Coronary artery (tissue), 2 donors: Measurements from ENCODE around the gene GAS1.

Experiments
- DNase-seq: peaks from one replicate; pipeline ENCODE4 v3.0.0-alpha.2; 2017; ENCODE audit warnings: low spot score
- H3K27ac ChIP-seq, 2 donors: fragments of 200-600 bp; sonication (generic); one replicate each; pipeline ENCODE4 v1.5.1; 2016 to 2019
- H3K4me3 ChIP-seq: fragments of 200-600 bp; sonication (generic); 2 replicates; pipeline ENCODE4 v1.5.1; 2016; ENCODE audit warnings: mild to moderate bottlenecking, moderate library complexity
- TF ChIP-seq, protein P1 (sequence below): fragments of 200-600 bp; sonication (generic); IDR thresholded peaks from one replicate; pipeline ENCODE4 v1.5.1; 2019; ENCODE audit warnings: antibody characterized with exemption

GAS1 gene

GRCh38 chr9:86966852-86967511 is 19.7 kb upstream of the GAS1 start:
- DNase-seq, result no peak
- H3K4me3 ChIP-seq, result no peak overlapping the region
- peak overlapping the region in 1 of 2 donors; percentile 37 for H3K27ac ChIP-seq
- TF ChIP-seq, protein P1, sequence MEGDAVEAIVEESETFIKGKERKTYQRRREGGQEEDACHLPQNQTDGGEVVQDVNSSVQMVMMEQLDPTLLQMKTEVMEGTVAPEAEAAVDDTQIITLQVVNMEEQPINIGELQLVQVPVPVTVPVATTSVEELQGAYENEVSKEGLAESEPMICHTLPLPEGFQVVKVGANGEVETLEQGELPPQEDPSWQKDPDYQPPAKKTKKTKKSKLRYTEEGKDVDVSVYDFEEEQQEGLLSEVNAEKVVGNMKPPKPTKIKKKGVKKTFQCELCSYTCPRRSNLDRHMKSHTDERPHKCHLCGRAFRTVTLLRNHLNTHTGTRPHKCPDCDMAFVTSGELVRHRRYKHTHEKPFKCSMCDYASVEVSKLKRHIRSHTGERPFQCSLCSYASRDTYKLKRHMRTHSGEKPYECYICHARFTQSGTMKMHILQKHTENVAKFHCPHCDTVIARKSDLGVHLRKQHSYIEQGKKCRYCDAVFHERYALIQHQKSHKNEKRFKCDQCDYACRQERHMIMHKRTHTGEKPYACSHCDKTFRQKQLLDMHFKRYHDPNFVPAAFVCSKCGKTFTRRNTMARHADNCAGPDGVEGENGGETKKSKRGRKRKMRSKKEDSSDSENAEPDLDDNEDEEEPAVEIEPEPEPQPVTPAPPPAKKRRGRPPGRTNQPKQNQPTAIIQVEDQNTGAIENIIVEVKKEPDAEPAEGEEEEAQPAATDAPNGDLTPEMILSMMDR, result no peak

DNA sequence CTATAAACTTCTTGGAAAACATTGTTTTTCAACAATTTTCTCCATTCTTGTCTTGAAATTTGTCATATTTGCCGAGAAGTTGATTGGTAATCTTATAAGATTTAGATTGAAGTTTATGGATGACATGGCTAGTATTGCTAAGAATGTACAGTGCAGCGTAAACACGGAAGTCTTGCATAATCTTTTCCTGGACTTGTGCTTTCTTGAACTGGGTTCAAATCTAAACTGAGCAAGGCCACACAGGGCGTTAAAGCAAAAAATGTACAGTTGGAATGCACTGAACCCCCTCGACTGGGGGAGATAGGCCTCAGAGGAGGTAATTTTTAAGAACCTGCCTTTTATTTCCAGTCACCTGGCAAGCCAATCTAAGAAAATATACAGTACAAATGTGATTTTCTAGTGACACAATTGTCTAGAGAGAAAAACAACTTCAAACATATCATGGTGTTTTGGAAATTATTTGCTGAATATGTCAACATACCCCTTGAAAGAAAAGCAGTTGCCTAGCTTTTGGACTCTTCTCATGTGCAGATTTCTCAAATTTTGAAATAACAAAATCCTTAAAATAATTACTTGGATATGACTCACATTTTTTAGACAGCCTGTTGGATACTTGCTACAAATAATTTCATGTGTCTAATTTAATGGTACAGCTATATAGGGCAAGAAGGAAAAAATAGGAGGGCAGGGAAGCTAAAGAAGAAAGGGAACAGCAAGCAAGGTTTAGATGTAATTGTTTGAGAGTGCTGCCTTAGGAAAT is 18.5 kb upstream of the GAS1 start:
- DNase-seq, result no peak
- TF ChIP-seq, protein P1, result no peak
- Histone ChIP-seq H3K4me3 (no peak overlapping the region), H3K27ac (peak overlapping the region in 1 of 2 donors; percentile 37)

DNA sequence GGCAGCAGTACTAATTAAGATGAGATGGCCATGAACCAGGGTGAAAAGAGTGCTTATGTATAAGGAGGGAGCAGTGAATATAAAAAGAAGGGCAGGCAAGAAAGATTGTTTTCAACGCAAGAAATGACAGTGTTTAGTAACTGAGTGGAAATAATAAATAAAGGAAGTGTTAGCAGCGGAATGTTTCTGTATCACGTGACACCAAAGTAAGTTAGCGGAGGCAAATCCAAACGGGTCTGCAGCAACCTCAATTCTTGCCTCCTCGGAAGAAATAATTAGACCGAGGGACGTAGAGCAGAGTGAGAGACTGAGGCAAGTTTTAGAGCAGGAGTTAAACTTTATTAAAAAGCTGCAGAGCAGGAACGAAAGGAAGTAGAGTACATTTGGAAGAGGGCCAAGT is 15.4 kb upstream of the GAS1 start:
- Histone ChIP-seq H3K4me3 (no peak overlapping the region), H3K27ac (no peak overlapping the region)
- TF ChIP-seq, protein P1, result no peak
- no peak for DNase-seq

- no peak for DNase-seq
- H3K4me3 ChIP-seq, result no peak overlapping the region
- TF ChIP-seq, protein P1, result no peak
- H3K27ac ChIP-seq, result no peak overlapping the region
These were observed 13.6 kb upstream of the GAS1 start for GRCh38 chr9:86960938-86961337.

DNA sequence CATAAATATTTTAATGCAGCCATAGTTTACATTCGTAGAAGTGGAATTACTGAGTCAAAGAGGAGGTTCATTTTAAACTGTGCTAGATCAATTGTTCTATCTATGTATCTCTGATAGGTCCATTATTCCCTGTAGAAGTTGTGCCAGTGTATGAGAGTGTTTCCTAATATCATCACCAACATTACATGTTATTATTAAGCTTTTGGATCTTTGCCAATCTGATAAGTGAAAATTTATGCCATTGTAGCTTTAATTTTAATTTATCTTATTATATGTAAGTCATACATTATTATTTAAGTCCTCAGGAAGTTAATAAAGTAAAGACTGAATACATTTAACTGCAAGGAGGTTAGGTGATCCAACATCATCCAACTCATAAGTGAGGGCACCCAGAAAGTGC is 10.9 kb upstream of the GAS1 start:
- Histone ChIP-seq H3K4me3 (no peak overlapping the region), H3K27ac (no peak overlapping the region)
- TF ChIP-seq, protein P1, result no peak
- no peak for DNase-seq

DNA sequence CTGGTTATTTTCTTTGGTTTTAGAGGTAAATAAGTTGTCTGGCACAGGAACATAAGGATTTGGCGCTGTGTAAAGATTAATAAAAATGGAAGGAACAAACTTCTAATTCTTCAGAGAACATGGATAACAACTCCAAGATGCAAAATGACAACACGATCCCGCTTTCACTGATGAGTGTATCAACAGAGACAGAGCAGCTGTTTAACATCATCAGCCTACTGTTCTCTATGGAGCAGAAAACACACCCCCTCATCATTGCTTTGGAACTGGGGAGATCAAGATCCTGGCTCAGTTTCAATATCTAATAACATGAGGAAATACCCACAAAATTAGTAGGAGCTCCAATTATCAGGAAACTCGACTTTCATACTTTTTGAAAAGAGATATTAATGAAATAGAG is 8.3 kb upstream of the GAS1 start:
- Histone ChIP-seq H3K27ac (no peak overlapping the region), H3K4me3 (no peak overlapping the region)
- TF ChIP-seq, protein P1, result no peak
- no peak for DNase-seq

- Histone ChIP-seq H3K4me3 (no peak overlapping the region), H3K27ac (no peak overlapping the region)
- no peak for DNase-seq
- TF ChIP-seq, protein P1, result no peak
These were observed 7.7 kb upstream of the GAS1 start for GRCh38 chr9:86955042-86955441.
